Measurements from ENCODE around the gene PIAS4.

Gene PIAS4

DNA sequence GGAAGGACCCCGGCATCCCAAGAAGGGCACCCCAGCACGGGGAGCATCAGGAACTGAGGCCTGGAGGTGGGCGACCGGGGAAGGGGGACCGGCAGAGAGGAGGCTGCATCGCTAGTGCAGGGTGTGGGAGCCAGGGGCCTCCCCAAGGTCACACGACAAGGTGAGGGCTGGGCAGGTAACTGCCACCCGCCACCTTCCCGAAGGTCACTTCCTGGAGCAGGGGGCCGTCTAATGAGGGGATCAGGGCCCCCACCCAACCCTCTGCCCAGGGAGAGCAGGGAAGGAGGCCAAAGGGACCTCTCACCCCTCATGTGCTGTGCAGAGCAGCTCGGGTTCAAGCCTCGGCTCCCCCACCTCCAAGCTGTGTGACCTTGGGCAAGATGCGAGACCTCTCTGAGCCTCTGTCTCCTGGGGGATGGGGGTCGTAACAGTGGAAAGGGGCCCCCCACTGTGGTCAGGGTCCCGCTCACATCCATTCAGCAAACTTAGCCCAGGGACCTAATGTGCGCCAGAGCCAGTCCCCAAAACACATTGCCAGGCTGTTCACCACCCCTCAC is 53.2 kb downstream of the PIAS4 start:
- no peak for DNase-seq

DNA sequence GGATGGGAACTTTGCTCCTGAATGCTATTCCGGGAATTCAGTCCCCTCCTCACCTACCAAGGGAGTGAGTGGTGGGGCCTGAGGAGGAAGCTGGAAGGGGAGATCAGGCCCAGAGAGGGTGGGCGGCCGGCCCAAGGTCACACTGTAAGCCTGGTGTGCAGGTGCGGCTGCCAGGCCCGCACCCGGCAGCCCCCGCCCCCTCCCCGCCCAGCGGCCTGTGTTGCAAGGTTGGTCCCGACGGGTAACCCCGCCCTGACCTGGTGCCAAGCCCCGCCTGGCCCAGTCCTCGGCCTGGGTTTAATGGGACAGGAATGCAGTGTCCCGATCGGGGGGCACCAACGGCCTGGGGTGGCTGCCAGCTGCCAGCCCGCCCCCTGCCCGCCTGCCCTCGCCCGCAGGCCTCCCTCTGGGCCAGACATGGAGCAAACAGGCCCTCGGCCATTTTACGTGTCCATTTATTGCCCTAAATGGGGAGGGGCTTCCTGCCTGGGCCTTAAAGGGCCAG is 53.7 kb downstream of the PIAS4 start:
- peak; percentile 25 for DNase-seq

- DNase-seq, result peak; percentile 37
Measured at GRCh38 chr19:4061683-4062418, 54.3 kb downstream of the PIAS4 start.

GRCh38 chr19:4062419-4063368 is 55.2 kb downstream of the PIAS4 start:
- DNase-seq, result no peak

DNA sequence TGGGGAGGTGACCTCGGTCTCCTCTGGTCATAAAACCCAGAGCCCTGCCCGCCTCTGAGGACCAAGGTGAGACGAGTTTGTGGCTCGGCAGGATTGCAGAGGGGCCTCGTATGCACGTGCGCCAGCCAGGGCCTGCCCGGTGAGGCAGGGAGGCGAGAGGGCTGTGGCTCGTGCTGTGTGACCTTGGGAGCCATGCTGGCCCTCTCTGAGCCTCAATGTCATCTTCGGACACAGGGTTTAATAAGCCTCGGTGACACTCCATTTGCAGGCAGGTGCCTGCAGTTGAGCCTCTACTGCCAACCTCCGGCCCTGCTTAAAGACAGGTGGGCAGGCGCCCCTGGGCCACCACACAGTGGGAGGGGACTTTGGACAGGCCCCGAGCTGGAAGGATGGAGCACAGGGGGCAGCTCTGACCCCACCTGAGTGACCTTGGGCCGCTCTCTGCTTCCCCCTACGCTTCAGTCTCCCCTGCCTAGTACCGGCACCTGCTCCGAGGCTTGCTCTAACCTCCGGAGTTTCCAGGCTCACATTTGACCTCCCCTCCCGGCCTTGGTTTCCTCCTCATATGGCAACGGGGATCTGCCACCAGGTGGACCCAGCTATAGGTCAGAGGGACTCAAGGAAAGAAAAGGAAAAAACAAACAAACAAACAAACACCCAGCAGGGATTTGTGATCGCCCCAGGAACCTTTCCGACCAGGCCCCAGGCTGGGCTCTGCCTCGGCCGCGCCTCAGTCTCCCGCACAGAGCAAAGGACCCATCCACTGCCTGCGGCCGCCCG is 56.0 kb downstream of the PIAS4 start:
- peak; percentile 50 for DNase-seq

GRCh38 chr19:4064149-4064495 is 56.6 kb downstream of the PIAS4 start:
- DNase-seq, result no peak

- DNase-seq, result peak; percentile 48
Measured at GRCh38 chr19:4064496-4065260, 57.1 kb downstream of the PIAS4 start.

GRCh38 chr19:4065430-4066175 is 58.1 kb downstream of the PIAS4 start:
- DNase-seq, result peak; percentile 97

- no peak for DNase-seq
Measured at GRCh38 chr19:4066176-4066606, 58.7 kb downstream of the PIAS4 start.

DNA sequence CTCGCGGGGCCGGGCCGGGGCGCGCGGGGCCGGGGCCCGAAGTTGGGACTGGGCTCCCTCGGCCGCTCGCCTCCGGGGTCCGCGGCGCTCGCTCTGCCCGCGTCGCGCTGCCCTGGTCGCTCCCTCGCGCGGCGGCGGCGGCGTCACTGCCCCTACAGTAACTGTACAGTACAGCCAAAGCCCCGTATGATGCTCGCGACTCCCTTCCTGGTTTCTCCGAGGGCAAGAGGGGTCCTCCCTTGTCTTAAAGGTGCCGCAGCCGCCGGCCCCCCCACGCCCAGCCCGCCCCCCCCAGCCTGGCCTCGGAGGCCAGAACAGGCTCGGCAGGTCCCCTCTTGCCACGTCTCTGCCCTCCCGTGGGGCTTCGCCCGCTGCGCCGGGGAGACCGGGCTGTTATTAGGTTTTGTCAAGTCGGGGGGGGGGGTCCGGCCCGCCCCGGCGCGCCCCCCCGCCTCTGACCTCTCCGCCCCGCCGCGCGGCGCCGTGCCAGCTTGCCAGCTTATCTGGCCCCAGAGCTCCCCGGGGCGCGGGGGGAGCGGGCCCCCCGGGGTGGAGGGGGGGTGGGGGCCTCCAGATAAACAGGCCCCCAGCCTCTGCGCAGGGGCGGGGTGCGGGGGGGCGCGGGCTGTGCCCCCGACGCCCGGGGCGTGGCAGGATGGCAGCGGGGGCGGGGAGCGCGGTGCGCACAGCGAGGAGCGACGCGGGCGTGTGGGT is 59.3 kb downstream of the PIAS4 start, which contains the start of gene ZBTB7A:
Gene ZBTB7A, minus strand, starts transcription at position 218 of the 714 bp plus-strand sequence. CDS start 11,667 bp downstream, outside the sequence.
- peak; percentile 87 for DNase-seq

DNA sequence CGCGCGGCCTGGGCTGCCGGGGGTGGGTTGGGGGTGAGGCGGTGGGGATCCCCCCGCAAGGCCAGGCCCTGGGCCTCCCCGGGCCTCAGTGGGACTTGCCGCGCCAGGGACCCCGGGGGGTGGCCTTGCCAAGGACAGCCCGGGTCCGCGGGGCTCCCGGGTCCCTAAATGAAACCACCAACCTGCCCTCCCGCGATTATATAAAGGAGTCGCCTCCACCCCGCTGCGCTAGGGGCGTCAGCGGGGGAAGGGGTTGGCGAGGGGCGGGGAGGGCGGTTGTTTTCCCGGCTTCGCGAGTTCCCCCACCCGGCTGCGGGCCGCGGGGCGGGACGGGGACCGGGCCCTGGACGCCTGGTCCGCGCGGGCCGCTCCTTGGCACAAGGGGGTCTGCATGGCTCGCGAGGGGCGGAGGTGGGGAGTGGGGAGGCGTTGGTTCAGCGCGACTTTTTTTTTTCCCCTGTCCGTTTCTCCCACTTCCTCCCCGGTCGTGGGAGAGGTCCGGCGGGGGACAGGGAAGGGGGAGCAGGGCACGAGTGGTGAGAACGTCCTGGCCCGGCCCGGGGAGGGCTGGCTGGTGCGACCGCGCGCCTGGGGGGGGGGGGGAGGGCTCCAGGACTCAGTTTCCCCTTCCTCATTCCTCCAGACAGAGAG is 60.0 kb downstream of the PIAS4 start:
- peak; percentile 69 for DNase-seq

GRCh38 chr19:4068047-4068966 is 60.8 kb downstream of the PIAS4 start:
- DNase-seq, result no peak

GRCh38 chr19:4069331-4069959 is 61.9 kb downstream of the PIAS4 start:
- DNase-seq, result no peak

DNA sequence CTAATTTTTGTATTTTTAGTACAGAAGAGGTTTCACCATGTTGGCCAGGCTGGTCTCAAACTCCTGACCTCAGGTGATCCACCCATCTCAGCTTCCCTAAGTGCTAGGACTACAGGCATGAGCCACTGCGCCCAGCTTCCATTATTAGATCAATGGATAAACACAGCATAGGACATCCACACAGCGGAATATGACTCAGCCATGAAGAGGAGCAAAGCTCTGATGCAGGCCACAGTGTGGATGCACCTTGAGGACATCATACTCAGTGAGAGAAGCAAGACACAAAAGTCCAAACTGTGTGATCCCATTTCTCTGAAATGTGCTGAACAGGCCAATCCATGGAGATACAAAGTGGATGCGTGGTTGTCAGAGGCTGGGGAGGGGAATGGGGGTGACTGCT is 64.1 kb downstream of the PIAS4 start:
- no peak for DNase-seq

DNA sequence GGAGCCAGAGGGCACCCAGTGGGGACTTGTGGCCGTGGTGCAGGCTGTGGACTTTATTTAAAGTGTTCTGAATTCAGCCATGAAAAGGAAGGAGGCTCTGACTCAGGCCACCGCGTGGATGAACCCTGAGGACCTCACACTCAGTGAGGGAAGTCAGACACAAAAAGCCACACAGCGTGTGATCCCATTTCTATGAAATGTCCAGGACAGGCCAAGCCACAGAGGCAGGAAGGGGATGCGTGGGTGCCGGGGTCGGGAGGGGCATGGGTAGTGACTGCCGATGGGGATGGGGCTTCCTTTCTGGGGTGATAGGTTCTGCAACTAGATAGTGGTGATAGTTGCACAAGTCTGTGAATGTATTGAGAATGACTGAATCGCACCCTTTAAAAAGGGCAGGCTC is 67.8 kb downstream of the PIAS4 start:
- no peak for DNase-seq

DNA sequence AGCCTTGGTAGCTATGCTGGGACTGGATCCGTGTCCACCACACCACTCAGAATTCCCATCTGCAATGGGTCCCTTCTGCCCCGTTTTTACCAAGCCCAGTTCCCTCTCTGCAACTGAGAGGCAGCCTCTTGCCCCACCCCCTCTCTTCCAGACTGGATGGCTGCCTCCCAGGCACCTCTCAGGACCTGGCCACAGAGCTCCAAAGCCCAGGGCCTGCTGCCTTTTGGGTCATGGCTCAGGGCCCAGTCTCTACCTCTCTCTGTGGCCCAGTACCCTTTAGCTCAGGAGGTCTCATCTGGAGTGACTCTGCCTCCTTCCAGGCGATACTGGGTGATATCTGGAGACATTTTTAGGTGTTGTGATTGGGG is 69.5 kb downstream of the PIAS4 start:
- no peak for DNase-seq

DNA sequence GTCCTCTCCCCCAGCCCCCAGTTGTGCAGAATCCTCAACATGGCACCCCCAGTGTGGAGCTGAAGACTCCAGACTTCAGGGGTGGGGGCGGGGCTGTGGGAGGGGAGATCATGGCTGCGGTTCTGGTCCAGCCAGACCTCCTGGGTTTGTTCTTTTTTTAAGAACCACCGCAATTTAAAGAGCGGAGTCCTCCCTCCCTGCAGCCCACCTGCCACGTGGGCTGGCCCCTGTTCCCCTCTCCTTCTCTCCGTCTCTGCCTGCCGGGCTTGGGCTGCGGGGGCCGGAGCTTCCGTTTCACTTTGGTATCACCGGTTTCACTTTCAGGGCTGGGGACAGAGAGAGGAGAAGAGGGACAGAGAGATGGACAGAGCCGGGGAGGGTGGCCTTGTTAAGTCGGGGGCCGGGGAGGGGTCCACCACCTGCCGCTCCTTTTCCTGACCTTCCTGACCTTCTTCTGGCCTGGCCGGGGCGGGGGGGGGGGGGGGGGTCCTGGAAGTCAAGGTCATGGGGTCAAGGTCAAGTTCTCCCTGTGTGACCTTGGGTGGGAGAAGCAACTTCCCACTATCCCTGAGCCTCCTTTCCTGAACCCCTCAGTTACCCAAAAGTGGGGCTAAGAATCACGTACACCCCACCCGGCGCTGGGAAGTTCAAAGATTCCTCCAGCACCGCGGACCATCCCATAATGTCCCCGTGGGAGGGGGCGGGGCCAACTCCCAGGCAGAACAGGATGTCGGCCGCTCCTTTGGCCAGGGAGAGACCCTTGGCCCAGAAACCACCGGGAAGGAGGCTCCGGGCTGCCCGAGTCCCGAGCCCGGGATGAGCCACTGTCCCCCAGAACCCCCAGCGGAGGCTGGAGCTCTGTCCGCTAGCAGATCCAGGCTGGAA is 70.5 kb downstream of the PIAS4 start:
- peak; percentile 79 for DNase-seq

Measured in RPMI8226 (cell line).